ENCODE results near the gene BCKDK. TPM values are rescaled to one million over a fixed set of nuclear protein-coding genes. Genes with fewer than 3 reads are reported as not detected.

The BCKDK gene
- total RNA-seq, 2 experiments from 2014 or later, result 39.0 to 40.4 TPM

GRCh38 chr16:31120129-31120528 is 11.9 kb downstream of the BCKDK start:
- CTCF ChIA-PET (ENCODE audit: unreplicated experiment), result interaction anchor here (1.1 kb wide), 1 partner anchor 22 kb away, joined by 5 read pairs; no protein-coding TSS in a partner anchor

GRCh38 chr16:31125844-31126243 is 17.7 kb downstream of the BCKDK start:
- intact Hi-C loops (cut with micrococcal nuclease; ENCODE audit: unreplicated experiment), result no loop called here
- POLR2A ChIA-PET, result no interaction called here

More at GRCh38 chr16:31120129-31120528, 11.9 kb downstream of the BCKDK start:
- TF ChIP-seq EZH2phosphoT487 (IDR thresholded peaks at IDR 0.05; ENCODE audit: borderline replicate concordance, low read depth, low read length) (no peak), CTCF (conservative IDR thresholded peaks at IDR 0.05; ENCODE audit: low read length) (no peak)
- Histone ChIP-seq H3K36me3 (ENCODE audit: insufficient read depth, low read length) (peaks cover 56% of the 10 kb centered on the region), H4K20me1 (ENCODE audit: insufficient read depth, low read length) (peaks cover 10% of the 10 kb centered on the region), H3K4me3 (ENCODE audit: low read depth, low read length, poor library complexity, severe bottlenecking) (no peak overlapping the region), H3K79me2 (ENCODE audit: insufficient read depth, low read depth, low read length) (peaks cover 20% of the 10 kb centered on the region), H2AFZ (ENCODE audit: low read length) (no peak overlapping the region), H3K9me3 (ENCODE audit: low read length) (no peaks in the 10 kb centered on the region), H3K4me2 (ENCODE audit: low read length) (no peak overlapping the region), H3K27ac (ENCODE audit: low read depth, low read length, poor library complexity, severe bottlenecking) (no peak overlapping the region), H3K9me2 (ENCODE audit: insufficient read depth, low read length) (no peaks in the 10 kb centered on the region), H3K4me1 (ENCODE audit: insufficient read depth, low read length, poor library complexity, severe bottlenecking) (peaks cover 8% of the 10 kb centered on the region)
- intact Hi-C loops (cut with micrococcal nuclease; ENCODE audit: unreplicated experiment), result no loop called here
- DNase-seq (ENCODE audit: low spot score), result no peak
- POLR2A ChIA-PET, result interaction anchor here (0.5 to 0.6 kb wide), 2 partner anchors 63 to 448 kb away, joined by 3 read pairs; no protein-coding TSS in a partner anchor
- BruUV-seq (replicated peaks), result no TSS peak

More at GRCh38 chr16:31125844-31126243, 17.7 kb downstream of the BCKDK start:
- Histone ChIP-seq H3K79me2 (ENCODE audit: insufficient read depth, low read depth, low read length) (no peaks in the 10 kb centered on the region), H3K4me1 (ENCODE audit: insufficient read depth, low read length, poor library complexity, severe bottlenecking) (no peaks in the 10 kb centered on the region), H3K4me2 (ENCODE audit: low read length) (no peak overlapping the region), H2AFZ (ENCODE audit: low read length) (no peak overlapping the region), H3K9me3 (ENCODE audit: low read length) (no peaks in the 10 kb centered on the region), H3K36me3 (ENCODE audit: insufficient read depth, low read length) (peaks cover 63% of the 10 kb centered on the region), H3K27ac (ENCODE audit: low read depth, low read length, poor library complexity, severe bottlenecking) (no peak overlapping the region), H3K9me2 (ENCODE audit: insufficient read depth, low read length) (no peaks in the 10 kb centered on the region), H3K4me3 (ENCODE audit: low read depth, low read length, poor library complexity, severe bottlenecking) (no peak overlapping the region), H4K20me1 (ENCODE audit: insufficient read depth, low read length) (no peaks in the 10 kb centered on the region)
- DNase-seq (ENCODE audit: low spot score), result no peak
- no peak for TF ChIP-seq EZH2phosphoT487 (IDR thresholded peaks at IDR 0.05; ENCODE audit: borderline replicate concordance, low read depth, low read length)
- TF ChIP-seq CTCF (conservative IDR thresholded peaks at IDR 0.05; ENCODE audit: low read length), result no peak
- CTCF ChIA-PET (ENCODE audit: unreplicated experiment), result interaction anchor here (0.6 kb wide), 1 partner anchor 179 kb away, joined by 3 read pairs; no protein-coding TSS in a partner anchor
- BruUV-seq (replicated peaks), result no TSS peak
